Measurements from ENCODE around the gene SMYD2. TPM values are rescaled to one million over a fixed set of nuclear protein-coding genes. Genes with fewer than 3 reads are reported as not detected.

SMYD2 gene
- polyA plus RNA-seq, 4 donors: 42.5 to 45.5 (median 43.9) TPM

GRCh38 chr1:214383381-214384372, 102.7 kb downstream of the SMYD2 start:
- no peak for DNase-seq (ENCODE audit: low read depth in 4 of 4, low spot score in 3 of 4)

- no peak for DNase-seq (ENCODE audit: low read depth in 4 of 4, low spot score in 3 of 4)
Measured at GRCh38 chr1:214384373-214385079, 103.6 kb downstream of the SMYD2 start.

- no peak for DNase-seq (ENCODE audit: low read depth in 4 of 4, low spot score in 3 of 4)
Measured at GRCh38 chr1:214385428-214385827, 104.5 kb downstream of the SMYD2 start.

- no peak for DNase-seq (ENCODE audit: low read depth in 4 of 4, low spot score in 3 of 4)
Measured at GRCh38 chr1:214386333-214386732, 105.4 kb downstream of the SMYD2 start.

Measured in right renal pelvis (tissue), 4 donors.